GM12872 (cell line): ENCODE results near the gene CIT.

Source experiments
- TF ChIP-seq, protein P1 (sequence below): IDR thresholded peaks from 3 replicates; pipeline ENCODE4 v1.5.1; 2011; ENCODE audit warnings: low read depth, mild to moderate bottlenecking, low read length, moderate library complexity; ENCODE audit not compliant: insufficient read depth

CIT gene

DNA sequence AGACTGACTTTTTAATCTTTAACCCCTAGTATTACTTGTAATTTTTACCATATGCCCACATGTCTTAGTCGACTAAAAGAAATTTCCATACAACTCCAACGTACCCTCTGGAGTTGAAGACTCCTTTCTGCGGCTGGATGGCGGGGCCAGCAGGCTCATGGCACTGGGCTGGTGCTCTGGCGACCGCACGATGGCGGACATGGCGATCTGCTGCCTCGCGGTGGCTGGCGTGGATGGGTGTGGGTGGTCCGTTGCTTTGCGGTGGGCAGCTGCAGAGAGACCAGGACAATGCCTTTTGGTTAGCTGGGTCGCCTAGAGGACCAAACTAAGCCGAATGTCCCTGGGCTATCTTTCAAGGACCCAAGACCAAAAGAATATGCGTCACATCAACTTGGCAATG is 159.0 kb downstream of the CIT start:
- TF ChIP-seq, protein P1, sequence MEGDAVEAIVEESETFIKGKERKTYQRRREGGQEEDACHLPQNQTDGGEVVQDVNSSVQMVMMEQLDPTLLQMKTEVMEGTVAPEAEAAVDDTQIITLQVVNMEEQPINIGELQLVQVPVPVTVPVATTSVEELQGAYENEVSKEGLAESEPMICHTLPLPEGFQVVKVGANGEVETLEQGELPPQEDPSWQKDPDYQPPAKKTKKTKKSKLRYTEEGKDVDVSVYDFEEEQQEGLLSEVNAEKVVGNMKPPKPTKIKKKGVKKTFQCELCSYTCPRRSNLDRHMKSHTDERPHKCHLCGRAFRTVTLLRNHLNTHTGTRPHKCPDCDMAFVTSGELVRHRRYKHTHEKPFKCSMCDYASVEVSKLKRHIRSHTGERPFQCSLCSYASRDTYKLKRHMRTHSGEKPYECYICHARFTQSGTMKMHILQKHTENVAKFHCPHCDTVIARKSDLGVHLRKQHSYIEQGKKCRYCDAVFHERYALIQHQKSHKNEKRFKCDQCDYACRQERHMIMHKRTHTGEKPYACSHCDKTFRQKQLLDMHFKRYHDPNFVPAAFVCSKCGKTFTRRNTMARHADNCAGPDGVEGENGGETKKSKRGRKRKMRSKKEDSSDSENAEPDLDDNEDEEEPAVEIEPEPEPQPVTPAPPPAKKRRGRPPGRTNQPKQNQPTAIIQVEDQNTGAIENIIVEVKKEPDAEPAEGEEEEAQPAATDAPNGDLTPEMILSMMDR = no peak

- TF ChIP-seq, protein P1 = no peak
Observed at GRCh38 chr12:119715268-119715620, 161.9 kb downstream of the CIT start.

- TF ChIP-seq, protein P1 = no peak
Observed at GRCh38 chr12:119714614-119715267, 162.4 kb downstream of the CIT start.

DNA sequence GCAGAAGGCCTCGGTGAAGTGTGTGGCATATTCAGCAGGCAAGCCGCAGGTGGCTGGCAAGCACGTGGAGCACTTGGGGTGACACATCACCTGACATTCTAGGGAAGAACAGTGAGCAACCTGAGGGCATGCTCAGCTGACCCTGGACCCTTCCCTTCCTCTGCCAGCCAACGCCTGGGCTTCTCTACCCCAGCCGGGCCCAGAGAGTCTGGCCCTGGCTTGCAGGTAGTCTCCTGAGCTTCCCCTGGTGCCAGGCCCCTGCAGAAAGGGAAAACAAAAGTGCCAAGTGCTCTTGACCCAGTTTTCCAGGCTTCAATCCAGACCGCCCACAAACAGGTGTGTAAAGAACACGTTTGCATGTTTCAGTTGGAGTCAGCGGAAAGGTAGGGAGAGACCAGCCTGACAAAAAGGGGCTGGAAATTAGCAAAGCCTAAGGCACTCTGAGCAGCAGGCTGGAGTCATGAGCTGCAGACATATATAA is 163.5 kb downstream of the CIT start:
- TF ChIP-seq, protein P1 = no peak

DNA sequence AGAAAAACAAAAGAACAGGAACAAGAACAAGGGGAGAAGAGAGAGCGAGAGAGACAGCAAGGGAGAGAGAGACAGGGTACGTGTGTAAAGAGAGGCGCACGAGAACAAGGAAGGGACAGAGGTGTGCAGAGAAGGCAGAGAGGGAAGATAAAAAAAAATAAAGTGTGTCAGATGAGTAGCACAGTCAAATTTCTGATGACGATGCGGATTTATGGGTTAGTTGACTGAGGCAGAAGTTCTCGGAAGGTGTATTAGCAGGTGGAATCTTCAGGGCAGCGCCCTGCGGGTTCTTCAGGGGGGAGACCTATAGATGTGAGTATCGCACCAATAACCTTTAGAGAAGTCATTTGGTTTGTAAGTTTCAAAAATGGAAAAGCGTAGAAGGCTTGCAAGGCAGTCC is 164.4 kb downstream of the CIT start:
- TF ChIP-seq, protein P1 = no peak

GRCh38 chr12:119711693-119712092 is 165.4 kb downstream of the CIT start:
- TF ChIP-seq, protein P1 = no peak

GRCh38 chr12:119710965-119711551 is 166.1 kb downstream of the CIT start:
- TF ChIP-seq, protein P1 = no peak
